ENCODE results near the gene CACTIN.
"Not testable (repeated sequence)": the region's sequence is repeated elsewhere in the genome, so short reads cannot be mapped to it uniquely, and the experiment has no call there.

CACTIN gene

DNA sequence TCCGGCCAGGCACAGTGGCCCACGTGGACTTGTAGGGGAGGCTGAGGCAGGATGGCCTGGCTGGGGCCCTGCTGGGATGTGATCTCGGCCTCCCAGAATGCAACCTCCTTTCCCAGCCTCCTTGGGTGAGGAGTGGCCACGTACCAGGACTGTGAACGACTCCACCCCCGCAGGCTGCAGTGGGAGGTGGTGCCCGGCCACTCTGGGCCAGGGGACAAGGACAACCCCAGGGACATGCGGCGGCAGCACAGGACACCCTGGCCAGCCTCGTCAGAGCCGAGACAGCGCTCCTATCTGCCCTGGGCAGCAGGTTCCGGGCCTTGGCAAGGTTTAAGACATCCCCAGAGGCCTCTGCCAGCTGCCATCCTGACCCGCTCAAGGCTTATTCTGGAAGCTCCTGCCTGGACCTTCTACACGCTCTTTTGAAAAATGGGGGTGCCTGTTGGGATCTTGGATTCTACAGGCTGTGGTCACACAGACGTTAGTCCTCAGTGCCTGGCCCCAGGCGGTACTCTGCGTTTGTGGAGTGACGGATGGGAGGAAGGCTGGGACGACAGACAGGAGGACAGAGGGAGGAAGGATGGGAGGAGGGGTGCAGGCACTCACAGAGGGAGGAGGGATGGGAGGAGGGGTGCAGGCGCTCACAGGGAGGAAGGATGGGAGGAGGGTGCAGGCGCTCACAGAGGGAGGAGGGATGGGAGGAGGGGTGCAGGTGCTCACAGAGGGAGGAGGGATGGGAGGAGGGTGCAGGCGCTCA is 19.9 kb upstream of the CACTIN start:
- no peak for DNase-seq (ENCODE audit: low read depth)

- DNase-seq (ENCODE audit: low read depth): no peak
These were observed 19.1 kb upstream of the CACTIN start for GRCh38 chr19:3645726-3646125.

GRCh38 chr19:3645067-3645396 is 18.4 kb upstream of the CACTIN start:
- no peak for DNase-seq (ENCODE audit: low read depth)

GRCh38 chr19:3644351-3645066 is 17.9 kb upstream of the CACTIN start:
- DNase-seq (ENCODE audit: low read depth): no peak

DNA sequence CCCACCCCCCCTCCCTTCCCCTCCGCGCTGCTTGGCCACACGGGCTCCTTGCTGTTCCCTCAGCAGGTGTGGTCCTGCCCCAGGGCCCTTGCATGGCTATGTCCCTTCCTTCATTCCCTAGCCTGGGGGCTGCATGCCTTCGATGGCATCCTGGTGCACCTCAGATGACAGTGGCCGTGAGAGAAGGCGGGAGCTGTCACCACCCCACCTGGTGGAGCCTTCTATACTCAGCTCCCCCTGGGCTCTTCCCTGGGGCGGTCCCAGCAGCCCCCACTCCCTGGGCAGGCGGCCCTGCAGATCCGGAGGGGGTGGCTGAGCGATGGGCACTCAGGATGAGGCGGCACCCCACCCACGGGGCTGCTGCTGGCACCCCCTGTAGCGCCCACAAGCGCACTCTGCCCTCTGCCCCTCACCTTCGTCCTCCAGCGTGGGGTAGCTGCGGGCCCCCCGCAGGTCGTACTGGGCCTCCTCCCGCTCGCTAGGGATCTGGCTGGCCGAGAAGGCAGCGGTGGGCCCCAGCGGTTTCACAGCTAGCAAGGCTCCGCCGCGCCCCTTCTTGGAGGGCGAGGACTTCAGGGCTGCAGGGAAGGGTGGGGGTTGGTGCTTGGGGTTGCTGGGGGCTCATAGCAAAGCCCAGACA is 17.2 kb upstream of the CACTIN start:
- no peak for DNase-seq (ENCODE audit: low read depth)

- no peak for DNase-seq (ENCODE audit: low read depth)
These were observed 16.5 kb upstream of the CACTIN start for GRCh38 chr19:3642987-3643673.

DNA sequence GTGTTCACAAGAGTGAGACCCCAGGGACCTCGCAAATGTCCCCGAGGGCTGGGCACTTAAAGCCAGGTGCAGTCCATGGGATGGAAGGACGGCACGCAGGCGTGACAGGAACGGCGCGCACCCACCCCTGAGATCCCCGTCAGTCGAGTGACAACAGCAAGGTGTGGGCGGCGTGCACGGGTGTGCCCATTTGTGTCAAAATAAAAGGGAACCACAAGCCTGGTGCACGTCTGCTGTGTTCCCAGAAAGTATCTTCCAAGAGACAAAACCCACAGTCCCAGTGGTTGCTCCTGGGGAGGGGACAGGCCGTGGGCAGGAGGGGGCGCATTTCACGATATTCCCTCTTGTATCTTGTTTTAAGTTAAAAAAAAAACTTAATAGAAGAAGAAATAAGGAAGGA is 15.7 kb upstream of the CACTIN start:
- DNase-seq (ENCODE audit: low read depth): no peak

GRCh38 chr19:3641515-3642269 is 15.1 kb upstream of the CACTIN start:
- no peak for DNase-seq (ENCODE audit: low read depth)

DNA sequence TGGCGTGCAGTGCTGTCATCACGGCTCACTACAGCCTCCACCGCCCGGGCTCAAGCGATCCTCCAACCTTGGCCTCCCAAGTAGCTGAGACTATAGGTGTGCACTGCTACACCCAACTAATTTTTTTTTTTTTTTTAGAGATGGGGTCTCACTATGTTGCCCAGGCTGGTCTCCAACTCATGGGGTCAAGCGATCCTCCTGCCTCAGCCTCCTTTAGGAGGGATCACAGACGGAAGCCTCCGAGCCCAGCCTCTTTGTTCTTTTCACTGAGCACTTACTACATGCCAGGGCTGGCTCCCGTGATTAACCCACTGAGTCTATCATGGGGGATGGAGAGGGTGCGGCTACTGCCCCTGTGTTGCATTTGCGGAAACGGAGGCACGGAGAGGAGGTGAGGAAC is 12.9 kb upstream of the CACTIN start:
- DNase-seq (ENCODE audit: low read depth): no peak

DNA sequence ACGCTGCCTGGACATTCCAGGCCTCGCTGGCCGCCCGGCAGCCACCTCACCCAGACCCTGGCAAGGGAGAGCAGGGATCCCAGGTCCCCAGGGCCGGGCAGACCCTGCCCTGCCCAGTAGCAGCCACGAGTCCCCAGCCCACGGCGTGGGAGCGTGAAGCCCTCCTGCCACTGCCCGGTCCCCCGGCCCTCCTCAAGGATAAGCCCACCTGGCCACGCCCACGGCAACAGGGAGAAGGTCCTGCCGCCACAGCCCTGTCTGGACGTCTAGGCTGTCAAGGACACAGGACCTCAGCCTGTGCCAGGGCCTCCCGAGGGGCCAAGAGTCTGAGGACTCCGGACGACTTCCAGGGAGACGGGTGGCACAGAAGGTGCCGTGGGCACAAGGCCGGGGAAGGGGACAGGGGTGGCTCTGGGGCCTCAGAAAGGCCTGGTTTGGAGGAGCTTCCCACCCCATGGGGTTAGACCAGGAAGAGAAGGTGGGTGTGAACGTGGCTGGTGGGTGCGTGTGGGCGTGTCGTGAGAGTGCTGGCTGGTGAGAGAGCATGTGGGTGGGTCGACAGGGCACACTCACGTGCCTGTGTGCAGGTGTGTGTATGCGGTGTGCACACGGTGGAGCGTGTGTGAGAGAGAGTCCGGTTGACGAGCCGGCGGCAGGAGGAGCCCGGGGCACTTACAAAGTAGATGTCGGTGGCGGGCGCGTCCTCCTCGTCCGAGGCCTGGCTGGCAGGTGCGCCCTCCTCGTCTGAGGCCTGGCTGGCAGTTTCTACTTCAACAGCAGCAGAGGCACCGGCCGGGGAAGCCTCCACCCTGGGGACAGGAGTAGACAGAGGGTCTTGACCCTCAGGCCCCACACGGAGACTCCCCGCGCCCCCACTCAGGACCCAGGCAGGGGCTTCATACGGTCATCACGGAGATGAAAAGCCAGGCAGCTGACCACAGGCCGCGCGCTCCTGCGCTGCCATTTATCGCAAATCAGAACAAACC is 11.9 kb upstream of the CACTIN start:
- no peak for DNase-seq (ENCODE audit: low read depth)

GRCh38 chr19:3637621-3638020 is 11.0 kb upstream of the CACTIN start:
- DNase-seq (ENCODE audit: low read depth): no peak

- DNase-seq (ENCODE audit: low read depth): no peak
These were observed 10.4 kb upstream of the CACTIN start for GRCh38 chr19:3636962-3637361.

DNA sequence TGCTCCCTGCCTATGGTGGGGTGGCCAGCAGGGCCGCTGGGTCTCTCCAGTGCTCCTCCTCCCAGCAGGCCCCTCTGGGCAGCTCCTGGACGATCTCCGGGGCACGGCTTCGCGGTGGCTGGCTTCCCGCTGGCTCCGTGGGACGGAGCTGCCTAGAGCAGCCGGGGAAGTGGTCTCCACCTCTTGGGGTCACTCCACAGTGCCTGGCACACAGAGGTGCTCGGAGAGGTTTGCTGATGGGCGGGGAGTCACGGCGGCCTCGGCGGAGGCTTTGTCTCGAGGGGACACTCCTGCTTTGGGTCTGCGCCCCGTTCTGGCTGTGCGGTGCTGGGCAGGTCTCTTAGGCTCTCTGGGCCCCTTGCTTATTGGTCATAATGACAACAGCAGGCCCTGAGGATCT is 9.9 kb upstream of the CACTIN start:
- DNase-seq (ENCODE audit: low read depth): no peak

DNA sequence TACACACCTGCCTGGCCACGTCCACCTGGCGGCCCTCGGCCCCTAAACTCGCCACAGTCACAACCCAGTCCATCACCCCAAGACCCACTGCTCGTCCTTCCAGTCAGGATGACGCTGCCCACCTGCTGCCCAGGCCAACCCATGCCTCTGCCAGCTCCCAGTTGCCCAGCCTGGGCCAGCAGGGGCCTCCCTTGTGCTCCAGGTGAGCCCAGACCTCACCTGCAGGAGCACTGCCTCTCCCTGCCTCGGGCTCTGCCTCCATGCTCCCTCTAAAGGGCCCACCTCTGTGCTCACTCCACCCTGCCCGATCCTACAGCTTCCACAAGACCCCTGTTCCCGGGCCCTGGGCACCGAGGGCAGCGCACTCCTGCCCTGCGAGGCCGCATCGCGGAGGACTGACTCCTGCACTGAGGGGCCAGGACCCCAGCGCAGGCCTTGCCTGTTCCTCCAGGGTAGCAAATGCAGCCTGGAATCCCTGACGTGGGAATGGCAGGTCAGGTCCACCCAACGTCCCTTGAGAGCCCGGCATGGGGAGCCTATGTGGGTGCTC is 8.0 kb upstream of the CACTIN start:
- no peak for DNase-seq (ENCODE audit: low read depth)

DNA sequence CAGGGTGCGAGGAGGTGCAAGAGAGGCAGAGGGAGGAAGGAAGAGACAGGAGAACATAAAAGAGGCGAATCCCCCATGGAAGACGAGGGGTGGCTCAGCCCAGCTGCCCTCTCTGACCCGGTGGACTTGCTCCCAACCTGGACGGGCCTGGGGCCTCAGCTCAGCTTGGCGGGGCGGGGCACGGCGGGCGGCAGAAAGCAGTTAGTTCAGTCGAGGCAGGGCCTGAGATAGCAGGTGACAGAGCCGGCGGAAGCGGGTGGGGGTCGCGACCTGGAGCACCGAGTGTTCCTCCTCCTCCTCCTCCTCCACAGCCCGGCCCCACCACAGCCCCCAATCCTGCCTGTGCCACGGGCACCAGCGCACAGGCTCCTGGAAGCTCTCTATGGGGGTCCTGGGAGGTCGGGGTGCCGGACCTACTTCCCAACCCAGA is 7.0 kb upstream of the CACTIN start:
- DNase-seq (ENCODE audit: low read depth): no peak

GRCh38 chr19:3632739-3633558 is 6.4 kb upstream of the CACTIN start:
- no peak for DNase-seq (ENCODE audit: low read depth)

GRCh38 chr19:3632098-3632497 is 5.5 kb upstream of the CACTIN start:
- no peak for DNase-seq (ENCODE audit: low read depth)

DNA sequence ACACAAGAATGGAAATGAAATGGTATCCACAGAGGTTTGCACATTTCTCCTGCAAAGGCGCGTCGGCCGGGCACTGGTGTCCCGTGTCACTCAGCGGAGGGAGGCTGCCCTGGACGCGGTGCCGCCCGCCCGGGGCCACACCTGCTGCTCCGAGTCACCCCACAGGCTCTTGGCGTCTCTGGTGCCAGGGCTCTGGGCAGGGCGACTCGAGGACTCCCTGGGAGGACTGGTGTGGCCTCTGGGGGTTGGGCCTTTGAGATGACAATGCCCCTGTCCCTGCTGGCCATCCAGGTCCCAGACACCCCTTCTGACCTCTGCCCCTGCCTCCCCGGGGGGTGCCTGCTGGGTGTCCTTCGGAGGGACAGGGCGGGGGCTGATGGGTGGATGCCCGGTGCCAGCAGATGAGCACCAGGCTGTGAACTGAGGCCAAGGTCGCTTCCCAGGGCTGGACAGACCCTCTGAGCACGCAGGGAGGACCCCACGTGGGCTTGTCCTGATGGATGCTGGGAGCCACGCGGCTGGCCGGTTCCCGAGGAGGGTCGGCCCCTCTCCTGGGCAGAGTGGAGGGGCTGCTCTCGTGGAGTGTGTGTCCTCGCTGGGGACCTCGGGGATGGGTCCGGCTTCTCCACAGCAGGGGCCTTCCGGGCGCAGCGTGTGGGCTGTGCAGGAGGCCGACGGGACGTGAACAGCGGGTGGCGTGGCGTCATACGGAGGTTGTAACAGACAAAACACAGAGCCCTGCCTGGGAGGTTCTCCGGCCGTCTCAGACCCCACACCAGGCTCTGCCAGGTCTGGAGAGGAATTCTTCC is 4.7 kb upstream of the CACTIN start:
- DNase-seq (ENCODE audit: low read depth): no peak

DNA sequence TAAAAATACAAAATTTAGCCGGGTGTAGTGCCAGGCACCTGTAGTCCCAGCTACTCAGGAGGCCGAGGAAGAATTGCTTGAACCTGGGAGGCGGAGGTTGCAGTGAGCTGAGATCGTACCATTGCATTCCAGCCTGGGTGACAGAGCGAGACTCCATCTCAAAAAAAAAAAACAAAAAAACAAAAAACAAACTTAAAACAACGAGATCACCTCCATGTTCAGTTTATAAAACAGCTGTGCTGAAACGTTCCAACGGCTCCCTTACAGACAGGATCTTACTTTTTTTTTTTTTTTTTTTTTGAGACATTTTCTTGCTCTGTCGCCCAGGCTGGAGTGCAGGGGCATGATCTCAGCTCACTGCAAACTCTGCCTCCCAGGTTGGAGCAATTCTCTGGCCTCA is 2.2 kb upstream of the CACTIN start:
- not testable (repeated sequence) for DNase-seq (ENCODE audit: low read depth)
